ENCODE results near the gene SCMH1.

- TF ChIP-seq, protein P1, sequence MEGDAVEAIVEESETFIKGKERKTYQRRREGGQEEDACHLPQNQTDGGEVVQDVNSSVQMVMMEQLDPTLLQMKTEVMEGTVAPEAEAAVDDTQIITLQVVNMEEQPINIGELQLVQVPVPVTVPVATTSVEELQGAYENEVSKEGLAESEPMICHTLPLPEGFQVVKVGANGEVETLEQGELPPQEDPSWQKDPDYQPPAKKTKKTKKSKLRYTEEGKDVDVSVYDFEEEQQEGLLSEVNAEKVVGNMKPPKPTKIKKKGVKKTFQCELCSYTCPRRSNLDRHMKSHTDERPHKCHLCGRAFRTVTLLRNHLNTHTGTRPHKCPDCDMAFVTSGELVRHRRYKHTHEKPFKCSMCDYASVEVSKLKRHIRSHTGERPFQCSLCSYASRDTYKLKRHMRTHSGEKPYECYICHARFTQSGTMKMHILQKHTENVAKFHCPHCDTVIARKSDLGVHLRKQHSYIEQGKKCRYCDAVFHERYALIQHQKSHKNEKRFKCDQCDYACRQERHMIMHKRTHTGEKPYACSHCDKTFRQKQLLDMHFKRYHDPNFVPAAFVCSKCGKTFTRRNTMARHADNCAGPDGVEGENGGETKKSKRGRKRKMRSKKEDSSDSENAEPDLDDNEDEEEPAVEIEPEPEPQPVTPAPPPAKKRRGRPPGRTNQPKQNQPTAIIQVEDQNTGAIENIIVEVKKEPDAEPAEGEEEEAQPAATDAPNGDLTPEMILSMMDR (IDR thresholded peaks at IDR 0.05), result no peak
- TF ChIP-seq POLR2A (IDR thresholded peaks at IDR 0.05) (no peak), EP300 (IDR thresholded peaks at IDR 0.05) (no peak)
Observed at GRCh38 chr1:41218152-41218551, 24.0 kb downstream of the SCMH1 start.

All from tibial nerve (tissue), 4 donors.